BJ (cell line): Measurements from ENCODE around the gene AGPAT3. TPM values are rescaled to one million over a fixed set of nuclear protein-coding genes. Genes with fewer than 3 reads are reported as not detected.

ENCODE experiments used
- CTCF ChIA-PET: fragments of 350-600 bp; formaldehyde crosslinking; extraction: SDS; loops from one replicate; lab custom pipeline; 2021; ENCODE audit warnings: antibody characterized with exemption, inconsistent platforms; lab: Yijun Ruan, JAX
- POLR2A ChIA-PET: fragments of 300-600 bp; sonication (Branson Sonifier 250); formaldehyde crosslinking; extraction: SDS; loops from one replicate; lab custom pipeline; 2021; ENCODE audit warnings: antibody characterized with exemption; lab: Charles Lee
- DNase-seq: peaks from one replicate; pipeline ENCODE4 v3.0.0-alpha.2; 2011; ENCODE audit warnings: low read depth
- H3K27me3 ChIP-seq: 2 replicates; pipeline ENCODE4 v1.6.0; 2011; ENCODE audit warnings: low read length; ENCODE audit not compliant: control insufficient read depth, insufficient read depth
- H3K36me3 ChIP-seq: 2 replicates; pipeline ENCODE4 v1.5.1; 2011; ENCODE audit warnings: low read length; ENCODE audit not compliant: control insufficient read depth, insufficient read depth
- H3K4me3 ChIP-seq: 2 replicates; pipeline ENCODE4 v1.5.1; 2011; ENCODE audit warnings: low read depth, mild to moderate bottlenecking, control low read depth, low read length
- polyA plus RNA-seq: library from polyadenylated mRNA; depleted of rRNA; stranded (reverse); fragments of >200 nt; gene quantifications from 2 replicates; pipeline ENCODE4 v1.2.3, GENCODE V29; 2011
- TF ChIP-seq, protein P1 (sequence below): IDR thresholded peaks from 2 replicates; pipeline ENCODE4 v1.5.1; 2011; ENCODE audit warnings: low read depth, mild to moderate bottlenecking, control low read depth, inconsistent platforms, low read length, moderate library complexity; ENCODE audit not compliant: insufficient read depth

The AGPAT3 gene
- polyA plus RNA-seq, 1 experiment = 68.5 TPM

DNA sequence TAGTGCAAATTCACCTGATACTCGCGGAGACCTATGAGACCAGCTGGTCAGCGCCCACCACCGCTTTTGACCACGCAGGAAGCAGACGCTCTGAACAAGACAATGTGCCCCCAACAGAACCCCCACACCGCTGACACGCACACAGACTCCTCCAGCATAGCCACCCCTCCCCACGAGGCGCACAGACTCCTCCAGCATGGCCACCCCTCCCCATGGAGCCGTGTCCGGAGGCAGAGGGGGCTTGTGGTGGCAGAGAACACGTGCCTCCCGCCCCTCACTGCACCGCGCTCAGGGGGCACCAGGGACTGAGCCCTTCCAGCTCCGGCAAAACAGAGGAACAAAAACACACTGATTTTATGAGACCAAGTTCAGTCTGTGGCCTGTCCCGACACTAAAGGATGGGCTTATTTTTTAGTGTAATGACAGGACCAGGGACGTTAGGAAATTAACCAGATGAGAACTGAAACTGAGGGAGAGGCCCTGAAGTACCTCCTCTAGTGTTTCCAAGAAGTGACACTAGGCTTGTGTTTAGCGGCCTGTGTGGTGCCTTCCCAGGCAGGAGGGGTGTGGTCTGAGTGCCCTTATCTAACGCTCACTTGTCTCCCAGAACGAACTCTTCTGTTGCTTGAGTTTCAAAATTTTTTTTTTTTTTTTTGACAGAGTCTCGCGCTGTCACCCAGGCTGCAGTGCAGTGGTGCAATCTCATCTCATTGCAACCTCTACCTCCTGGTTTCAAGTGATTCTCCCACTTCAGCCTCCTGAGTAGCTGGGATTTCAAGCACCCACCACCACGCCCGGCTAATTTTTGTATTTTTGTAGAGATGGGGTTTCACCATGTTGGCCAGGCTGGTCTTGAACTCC, 10.0 kb upstream of the AGPAT3 start:
- H3K27me3 ChIP-seq = peaks cover 1% of the 10 kb centered on the region; the same call in 1 of the 2 replicates

DNA sequence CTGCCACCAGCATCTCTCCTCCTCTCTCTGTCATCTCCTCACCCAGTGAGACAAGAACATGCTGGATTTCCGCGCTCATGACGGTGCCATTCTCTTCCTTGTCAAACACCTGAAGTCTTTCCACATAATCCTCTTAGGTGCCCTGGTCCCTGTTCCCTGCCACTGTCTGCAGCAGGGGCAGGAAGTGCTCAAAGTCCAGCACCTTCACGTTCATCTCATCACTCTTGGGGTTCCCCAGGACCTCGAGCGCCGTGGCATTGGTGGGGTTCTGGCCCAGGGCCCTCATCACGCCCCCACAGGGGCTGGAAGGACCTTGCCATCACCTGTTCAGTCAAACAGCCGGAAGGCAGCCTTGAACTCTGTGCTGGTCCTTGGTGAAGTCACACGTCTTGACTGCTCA, 9.1 kb upstream of the AGPAT3 start:
- DNase-seq = no peak
- Histone ChIP-seq H3K27me3 (peaks cover 1% of the 10 kb centered on the region; the same call in 1 of the 2 replicates), H3K36me3 (no peaks in the 10 kb centered on the region), H3K4me3 (no peak overlapping the region)
- CTCF ChIA-PET = no interaction called here
- POLR2A ChIA-PET = no interaction called here
- TF ChIP-seq, protein P1, sequence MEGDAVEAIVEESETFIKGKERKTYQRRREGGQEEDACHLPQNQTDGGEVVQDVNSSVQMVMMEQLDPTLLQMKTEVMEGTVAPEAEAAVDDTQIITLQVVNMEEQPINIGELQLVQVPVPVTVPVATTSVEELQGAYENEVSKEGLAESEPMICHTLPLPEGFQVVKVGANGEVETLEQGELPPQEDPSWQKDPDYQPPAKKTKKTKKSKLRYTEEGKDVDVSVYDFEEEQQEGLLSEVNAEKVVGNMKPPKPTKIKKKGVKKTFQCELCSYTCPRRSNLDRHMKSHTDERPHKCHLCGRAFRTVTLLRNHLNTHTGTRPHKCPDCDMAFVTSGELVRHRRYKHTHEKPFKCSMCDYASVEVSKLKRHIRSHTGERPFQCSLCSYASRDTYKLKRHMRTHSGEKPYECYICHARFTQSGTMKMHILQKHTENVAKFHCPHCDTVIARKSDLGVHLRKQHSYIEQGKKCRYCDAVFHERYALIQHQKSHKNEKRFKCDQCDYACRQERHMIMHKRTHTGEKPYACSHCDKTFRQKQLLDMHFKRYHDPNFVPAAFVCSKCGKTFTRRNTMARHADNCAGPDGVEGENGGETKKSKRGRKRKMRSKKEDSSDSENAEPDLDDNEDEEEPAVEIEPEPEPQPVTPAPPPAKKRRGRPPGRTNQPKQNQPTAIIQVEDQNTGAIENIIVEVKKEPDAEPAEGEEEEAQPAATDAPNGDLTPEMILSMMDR = no peak

More for the DNA sequence above, 10.0 kb upstream of the AGPAT3 start:
- no peak for DNase-seq
- TF ChIP-seq, protein P1 = no peak
- ChIA-PET CTCF (interaction anchor here (1.1 kb wide), 1 partner anchor 9 kb away, joined by 3 read pairs; no protein-coding TSS in a partner anchor), POLR2A (no interaction called here)
- Histone ChIP-seq H3K36me3 (no peaks in the 10 kb centered on the region), H3K4me3 (no peak overlapping the region)

DNA sequence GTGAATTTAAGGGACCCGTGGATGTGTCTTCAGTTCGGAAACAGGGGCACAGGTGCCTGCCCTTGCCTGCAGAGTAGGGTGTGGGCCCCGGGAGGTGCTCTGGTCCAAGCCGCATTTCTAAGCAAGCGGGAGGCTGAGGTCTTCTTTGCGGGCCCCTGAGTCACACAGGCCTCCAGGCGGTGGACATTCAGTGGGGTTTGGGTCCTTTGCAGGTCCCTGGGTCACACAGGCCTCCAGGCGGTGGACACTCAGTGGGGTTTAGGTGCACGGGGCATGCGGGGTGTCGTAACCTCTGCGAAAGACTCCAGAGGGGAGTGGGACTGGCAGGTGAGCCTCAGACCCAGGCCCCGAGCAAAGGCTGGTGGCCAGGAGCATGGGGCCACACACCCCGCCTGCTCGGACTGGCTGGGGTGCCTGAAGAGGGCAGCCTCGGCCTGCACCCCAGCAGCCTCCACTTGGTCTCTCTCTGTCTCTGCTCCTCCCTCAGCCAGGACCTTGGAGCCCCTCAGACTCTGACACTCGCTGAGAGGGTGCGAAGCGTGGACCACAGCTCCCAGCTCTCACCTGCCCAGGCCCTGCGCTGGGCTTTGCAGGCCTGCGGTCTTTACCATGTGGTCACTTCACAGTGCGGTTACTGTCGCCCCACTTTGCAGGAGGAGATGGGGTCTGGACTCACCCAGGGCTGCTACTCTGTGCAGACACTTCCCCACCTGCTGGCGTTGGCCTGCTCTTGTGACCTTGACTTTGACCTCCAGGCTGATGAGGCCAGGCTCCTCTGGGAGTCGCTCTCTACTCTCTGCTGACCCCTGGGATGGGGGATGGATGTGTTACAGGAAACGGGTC, 6.0 kb upstream of the AGPAT3 start:
- Histone ChIP-seq H3K4me3 (no peak overlapping the region), H3K36me3 (no peaks in the 10 kb centered on the region), H3K27me3 (no peaks in the 10 kb centered on the region; the same call in 1 of the 2 replicates)
- DNase-seq = no peak
- CTCF ChIA-PET = no interaction called here
- POLR2A ChIA-PET = no interaction called here
- TF ChIP-seq, protein P1 = no peak

DNA sequence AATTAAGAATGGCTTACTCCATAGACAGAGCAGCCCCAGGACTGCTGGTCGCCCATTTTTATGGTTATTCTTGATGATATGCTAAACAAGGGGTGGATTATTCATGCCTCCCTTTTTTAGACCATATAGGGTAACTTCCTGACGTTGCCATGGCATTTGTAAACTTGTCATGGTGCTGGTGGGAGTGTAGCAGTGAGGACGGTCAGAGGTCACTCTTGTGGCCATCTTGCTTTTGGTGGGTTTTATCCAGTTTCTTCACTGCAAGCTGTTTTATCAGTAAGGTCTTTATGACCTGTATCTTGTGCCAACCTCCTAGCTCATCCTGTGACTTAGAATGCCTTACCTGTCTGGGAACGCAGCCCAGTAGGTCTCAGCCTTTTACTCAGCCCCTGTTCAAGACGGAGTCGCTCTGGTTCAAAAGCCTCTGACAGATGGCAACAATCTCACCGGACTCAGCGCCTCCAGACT, 5.2 kb upstream of the AGPAT3 start:
- no peaks in the 10 kb centered on the region; the same call in 1 of the 2 replicates for H3K27me3 ChIP-seq
- ChIA-PET CTCF (no interaction called here), POLR2A (no interaction called here)
- no peak for DNase-seq
- H3K4me3 ChIP-seq = no peak overlapping the region
- H3K36me3 ChIP-seq = no peaks in the 10 kb centered on the region
- TF ChIP-seq, protein P1 = no peak

DNA sequence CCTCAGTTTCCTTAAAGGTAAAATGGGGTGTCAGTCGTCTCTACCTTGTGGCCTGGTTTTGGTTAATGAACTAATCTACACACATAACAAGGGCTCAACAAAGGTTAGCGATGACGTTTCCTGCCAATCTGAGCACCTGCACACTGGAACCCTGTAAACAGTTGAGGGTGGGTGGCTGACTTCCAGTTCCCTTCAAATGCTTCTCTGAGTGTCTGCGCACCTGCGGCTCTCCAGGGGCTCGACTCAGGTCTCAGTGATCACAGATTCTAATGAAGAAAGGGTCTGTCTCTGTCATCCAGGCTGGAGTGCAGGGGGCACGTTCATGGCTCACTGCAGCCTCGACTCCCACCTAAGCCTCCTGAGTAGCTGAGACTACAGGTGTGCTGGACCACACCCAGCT, 3.3 kb upstream of the AGPAT3 start:
- no peak for DNase-seq
- Histone ChIP-seq H3K27me3 (no peaks in the 10 kb centered on the region), H3K4me3 (no peak overlapping the region), H3K36me3 (no peaks in the 10 kb centered on the region)
- ChIA-PET CTCF (no interaction called here), POLR2A (interaction anchor here (0.6 kb wide), 1 partner anchor 14 kb away, joined by 3 read pairs; no protein-coding TSS in a partner anchor)
- TF ChIP-seq, protein P1 = no peak
